IMR-90 (cell line): Measurements from ENCODE around the gene SCFD2. TPM values are rescaled to one million over a fixed set of nuclear protein-coding genes. Genes with fewer than 3 reads are reported as not detected.

Experiments
- ATAC-seq: fragments of 200-7000 bp; cut with Tn5 transposase; 2 replicates; pipeline ENCODE4 v1.9.1; 2020; ENCODE audit warnings: low read depth, mild to moderate bottlenecking, moderate library complexity
- BruUV-seq: library from RNA; stranded (reverse); fragments of 400-500 nt; replicated peaks from 2 replicates; lab custom pipeline; 2021; lab: Mats Ljungman, UMichigan
- CTCF ChIA-PET: fragments of 300-600 bp; formaldehyde crosslinking; extraction: SDS; loops from one replicate; lab custom pipeline; 2021; ENCODE audit warnings: antibody characterized with exemption; lab: Yijun Ruan, JAX
- POLR2A ChIA-PET: fragments of 300-600 bp; sonication (Branson Sonifier 250); formaldehyde crosslinking; loops from one replicate; lab custom pipeline; 2022; ENCODE audit warnings: antibody characterized with exemption; ENCODE audit not compliant: unreplicated experiment; lab: Charles Lee
- DNase-seq: peaks from one replicate; pipeline ENCODE4 v3.0.0; 2013
- H2AFZ ChIP-seq: replicated peaks from 2 replicates; pipeline ENCODE3; 2013; ENCODE audit warnings: low read length, mild to moderate bottlenecking; ENCODE audit not compliant: poor library complexity
- H2AK5ac ChIP-seq: 2 replicates; pipeline ENCODE4 v1.6.1; 2013; ENCODE audit warnings: low read depth, low read length, inconsistent platforms
- H2AK9ac ChIP-seq: replicated peaks from 2 replicates; pipeline ENCODE3; 2013; ENCODE audit warnings: mild to moderate bottlenecking, low read depth, low read length, moderate library complexity; ENCODE audit not compliant: poor library complexity
- H2BK120ac ChIP-seq: 2 replicates; pipeline ENCODE4 v1.6.1; 2013; ENCODE audit warnings: low read depth, low read length, inconsistent platforms
- H2BK15ac ChIP-seq: 3 replicates; pipeline ENCODE4 v1.6.1; 2013; ENCODE audit warnings: low read depth, low read length, inconsistent platforms
- H2BK20ac ChIP-seq: 2 replicates; pipeline ENCODE4 v1.6.1; 2013; ENCODE audit warnings: low read depth, mild to moderate bottlenecking, inconsistent platforms, low read length, moderate library complexity
- H2BK5ac ChIP-seq: 2 replicates; pipeline ENCODE4 v1.6.1; 2013; ENCODE audit warnings: mild to moderate bottlenecking, low read depth, low read length, inconsistent platforms; ENCODE audit not compliant: poor library complexity, severe bottlenecking
- H3K14ac ChIP-seq: replicated peaks from 2 replicates; pipeline ENCODE4 v1.6.1; 2013; ENCODE audit warnings: low read depth, low read length, inconsistent platforms
- H3K18ac ChIP-seq: 2 replicates; pipeline ENCODE4 v1.6.1; 2013; ENCODE audit warnings: low read depth, low read length, control low read depth
- H3K23ac ChIP-seq: 2 replicates; pipeline ENCODE4 v1.6.1; 2013; ENCODE audit warnings: low read depth, low read length, inconsistent platforms
- H3K27ac ChIP-seq: 2 replicates; pipeline ENCODE4 v1.5.1; 2013; ENCODE audit warnings: mild to moderate bottlenecking, control low read depth, low read length; ENCODE audit not compliant: insufficient read depth
- H3K27me3 ChIP-seq: 2 replicates; pipeline ENCODE4 v1.6.1; 2013; ENCODE audit warnings: low read length; ENCODE audit not compliant: control insufficient read depth, insufficient read depth
- H3K36me3 ChIP-seq: 2 replicates; pipeline ENCODE4 v1.6.1; 2013; ENCODE audit warnings: low read length, mixed read lengths; ENCODE audit not compliant: control insufficient read depth, insufficient read depth
- H3K4ac ChIP-seq: 2 replicates; pipeline ENCODE4 v1.6.1; 2013; ENCODE audit warnings: low read depth, low read length, inconsistent platforms
- H3K4me1 ChIP-seq: 2 replicates; pipeline ENCODE4 v1.6.1; 2013; ENCODE audit warnings: low read length, mixed read lengths; ENCODE audit not compliant: control insufficient read depth, insufficient read depth
- H3K4me2 ChIP-seq: 2 replicates; pipeline ENCODE4 v1.6.1; 2013; ENCODE audit warnings: low read depth, mild to moderate bottlenecking, control low read depth, low read length, moderate library complexity
- H3K4me3 ChIP-seq: 2 replicates; pipeline ENCODE4 v1.5.1; 2013; ENCODE audit warnings: low read depth, mild to moderate bottlenecking, control low read depth, low read length, moderate library complexity; ENCODE audit not compliant: insufficient read depth
- H3K56ac ChIP-seq: 2 replicates; pipeline ENCODE4 v1.6.1; 2013; ENCODE audit warnings: low read length, inconsistent platforms; ENCODE audit not compliant: insufficient read depth; ENCODE audit errors: extremely low read depth
- H3K79me1 ChIP-seq, 2 experiments: 2 replicates each; pipeline ENCODE4 v1.6.1; 2013; ENCODE audit warnings: low read length in 2 of 2, inconsistent platforms in 1 of 2, low read depth in 1 of 2
- H3K9ac ChIP-seq: 2 replicates; pipeline ENCODE4 v1.6.1; 2013; ENCODE audit warnings: low read depth, low read length, control low read depth
- H3K9me1 ChIP-seq: 2 replicates; pipeline ENCODE4 v1.6.1; 2013; ENCODE audit warnings: low read length, inconsistent platforms; ENCODE audit not compliant: insufficient read depth
- H3K9me3 ChIP-seq: 2 replicates; pipeline ENCODE4 v1.6.1; 2013; ENCODE audit warnings: low read length; ENCODE audit not compliant: control insufficient read depth, insufficient read depth
- H4K20me1 ChIP-seq: 2 replicates; pipeline ENCODE4 v1.6.1; 2013; ENCODE audit warnings: low read length, inconsistent platforms; ENCODE audit not compliant: insufficient read depth
- H4K5ac ChIP-seq: 2 replicates; pipeline ENCODE4 v1.6.1; 2013; ENCODE audit warnings: mild to moderate bottlenecking, low read depth, low read length, control low read depth
- H4K8ac ChIP-seq, 2 experiments: 2 replicates each; pipeline ENCODE4 v1.6.1; 2013; ENCODE audit warnings: low read depth in 2 of 2, low read length in 2 of 2, control low read depth in 1 of 2, inconsistent platforms in 1 of 2
- H4K91ac ChIP-seq: 2 replicates; pipeline ENCODE4 v1.6.1; 2013; ENCODE audit warnings: low read depth, low read length, inconsistent platforms; ENCODE audit not compliant: insufficient read depth
- CEBPB ChIP-seq: IDR thresholded peaks from 2 replicates; pipeline ENCODE4 v1.6.1; 2012; ENCODE audit warnings: low read depth, low read length, improper control_type of control experiment
- CTCF ChIP-seq: conservative IDR thresholded peaks from 2 replicates; pipeline ENCODE4 v1.5.1; 2012; ENCODE audit warnings: mild to moderate bottlenecking, low read depth, low read length, improper control_type of control experiment
- ELK1 ChIP-seq: fragments of 150-350 bp; IDR thresholded peaks from 2 replicates; pipeline ENCODE4 v1.6.1; 2016; ENCODE audit warnings: low read depth, mild to moderate bottlenecking, low read length, moderate library complexity, borderline replicate concordance
- MAFK ChIP-seq: IDR thresholded peaks from 2 replicates; pipeline ENCODE4 v1.6.1; 2012; ENCODE audit warnings: low read depth, low read length, improper control_type of control experiment
- MAZ ChIP-seq: IDR thresholded peaks from 2 replicates; pipeline ENCODE4 v1.6.1; 2012; ENCODE audit warnings: low read depth, mild to moderate bottlenecking, low read length, improper control_type of control experiment, moderate library complexity, borderline replicate concordance
- MXI1 ChIP-seq: IDR thresholded peaks from 2 replicates; pipeline ENCODE4 v1.6.1; 2012; ENCODE audit warnings: low read depth, mild to moderate bottlenecking, low read length, moderate library complexity, borderline replicate concordance
- NFE2L2 ChIP-seq: fragments of 150-350 bp; IDR thresholded peaks from 2 replicates; pipeline ENCODE4 v1.6.1; 2016; ENCODE audit warnings: low read depth, mild to moderate bottlenecking, low read length
- RAD21 ChIP-seq: IDR thresholded peaks from 2 replicates; pipeline ENCODE4 v1.6.1; 2012; ENCODE audit warnings: low read length, improper control_type of control experiment
- RFX5 ChIP-seq: IDR thresholded peaks from 2 replicates; pipeline ENCODE4 v1.8.0; 2012; ENCODE audit warnings: low read depth, mild to moderate bottlenecking, low read length, moderate library complexity
- SMC3 ChIP-seq: fragments of 150-350 bp; IDR thresholded peaks from 2 replicates; pipeline ENCODE4 v1.6.1; 2016; ENCODE audit warnings: low read depth, mild to moderate bottlenecking, antibody characterized with exemption, low read length, moderate library complexity
- USF2 ChIP-seq: fragments of 150-350 bp; IDR thresholded peaks from 2 replicates; pipeline ENCODE4 v1.6.1; 2017; ENCODE audit warnings: mild to moderate bottlenecking, antibody characterized with exemption, low read length, low read depth
- WGBS, 2 experiments: methylation state at CpG; one replicate each; pipeline versions ENCODE4 v1.1.5 to v1.1.7; 2013; ENCODE audit warnings: missing lambda C conversion rate in 2 of 2; ENCODE audit not compliant: insufficient read length in 1 of 2; ENCODE audit errors: extremely low coverage in 2 of 2; 5-methylcytosine and 5-hydroxymethylcytosine counted together
- dilution Hi-C: fragments of 300-500 bp; cut with HindIII; formaldehyde crosslinking; loops from one replicate; pipeline ENCODE4 v1.14.3; 2018; ENCODE audit warnings: low sequenced_read_pairs; ENCODE audit not compliant: unreplicated experiment
- in situ Hi-C: fragments of 300-500 bp; cut with MboI; formaldehyde crosslinking; loops from 3 replicates; pipeline ENCODE4 v1.14.3; 2019; ENCODE audit warnings: low sequenced_read_pairs, inconsistent platforms, mixed read lengths
- intact Hi-C: fragments of 100-400 bp; cut with micrococcal nuclease; formaldehyde crosslinking; loops from 2 replicates; pipeline ENCODE4 v1.10.0; 2022
- polyA plus RNA-seq, 3 experiments: library from polyadenylated mRNA; depleted of rRNA; stranded (reverse); fragments of >200 nt; gene quantifications; 2 replicates each; pipeline ENCODE4 v1.2.3, GENCODE V29; 2012; ENCODE audit warnings: low replicate concordance in 1 of 3
- total RNA-seq: library from RNA; depleted of rRNA; stranded (reverse); fragments of >200 nt; gene quantifications from 2 replicates; pipeline ENCODE4 v1.2.3, GENCODE V29; 2012

The SCFD2 gene
- total and polyA plus RNA-seq, 2 of the 4 experiments (the other 2 are of a cell fraction): 18.9 to 62.4 TPM

- no CpG with 5 or more reads among the region's 3 CpGs for whole genome bisulfite sequencing, 2 experiments
- Histone ChIP-seq H3K18ac (no peak overlapping the region), H4K20me1 (no peaks in the 10 kb centered on the region), H3K36me3 (peaks cover 2% of the 10 kb centered on the region; the same call in 1 of the 2 replicates), H2AK5ac (no peak overlapping the region; the same call in 1 of the 2 replicates), H3K4me2 (0 out of 2 replicates have a peak overlapping the region, but pooled peaks have one; percentile 26), H4K8ac (peak overlapping the region in 1 of 2 experiments; percentile 48; a peak in 1 of 4 replicates), H3K4me3 (no peak overlapping the region), H4K5ac (no peak overlapping the region), H3K4ac (peak overlapping the region; percentile 34; the same call in 1 of the 2 replicates), H3K9ac (no peak overlapping the region), H2BK20ac (no peak overlapping the region; the same call in 1 of the 2 replicates), H2BK5ac (no peak overlapping the region), H3K23ac (no peak overlapping the region), H3K27me3 (no peaks in the 10 kb centered on the region), H3K4me1 (0 out of 2 replicates have a peak, but pooled peaks cover 3% of the 10 kb centered on the region), H3K9me3 (no peaks in the 10 kb centered on the region), H2AFZ (no peak overlapping the region), H3K27ac (no peak overlapping the region), H2BK120ac (no peak overlapping the region; the same call in 1 of the 2 replicates), H3K9me1 (peaks cover 9% of the 10 kb centered on the region), H4K91ac (no peak overlapping the region), H2BK15ac (no peak overlapping the region), H3K56ac (no peak overlapping the region), H3K14ac (no peak overlapping the region), H3K79me1 (peaks cover 22 to 54% of the 10 kb centered on the region in 2 experiments), H2AK9ac (no peak overlapping the region)
- DNase-seq (peak; percentile 32), ATAC-seq (no peak)
- intact Hi-C loops (no loop called here), in situ Hi-C loops (no loop called here), dilution Hi-C loops (no loop called here)
- ChIA-PET POLR2A (no interaction called here), CTCF (no interaction called here)
- TF ChIP-seq SMC3 (no peak), CEBPB (no peak), RAD21 (no peak), RFX5 (no peak), NFE2L2 (no peak), USF2 (no peak), MAZ (no peak), MXI1 (no peak), ELK1 (no peak), CTCF (no peak), MAFK (no peak)
- BruUV-seq: no TSS peak
These were observed 4.4 kb downstream of the SCFD2 start for GRCh38 chr4:53361451-53361850.
